ENCODE results near the gene LAMTOR2. TPM values are rescaled to one million over a fixed set of nuclear protein-coding genes. Genes with fewer than 3 reads are reported as not detected.
A peak's percentile ranks its signal among the peaks of the same experiment; 100 is the strongest.

The LAMTOR2 gene
- total and polyA plus RNA-seq, 2 of the 4 experiments (the other 2 are of a cell fraction): 50.0 to 89.0 TPM

DNA sequence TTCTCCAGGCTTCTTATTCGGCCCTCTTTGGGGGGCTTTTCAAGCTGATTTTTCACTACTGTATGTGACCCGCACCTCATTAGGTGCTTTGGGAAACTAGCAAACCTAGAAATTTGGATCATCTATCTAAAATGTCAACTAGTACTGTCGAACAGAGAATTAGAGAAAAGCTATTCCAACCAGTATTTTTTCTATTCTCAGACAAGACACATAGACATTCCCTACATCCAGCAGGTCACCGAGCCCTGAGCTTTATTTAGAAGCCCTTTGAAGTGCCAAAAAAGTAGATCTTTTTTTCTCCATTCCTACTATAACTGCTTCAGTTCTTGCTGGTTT, 33.5 kb upstream of the LAMTOR2 start:
- H2AK5ac ChIP-seq (ENCODE audit: low read depth, low read length): no peak overlapping the region
- no peak overlapping the region for H2BK5ac ChIP-seq (ENCODE audit: low read depth, low read length, poor library complexity, severe bottlenecking)
- H4K20me1 ChIP-seq (ENCODE audit: insufficient read depth, low read length): no peaks in the 10 kb centered on the region
- H3K56ac ChIP-seq (ENCODE audit: extremely low read depth, insufficient read depth, low read length): no peak overlapping the region
- no peak overlapping the region for H2AK9ac ChIP-seq (replicated peaks; ENCODE audit: low read depth, low read length, poor library complexity)
- dilution Hi-C loops (cut with HindIII; ENCODE audit: low sequenced_read_pairs, unreplicated experiment) (no loop called here), intact Hi-C loops (cut with micrococcal nuclease) (no loop called here), in situ Hi-C loops (cut with MboI; ENCODE audit: low sequenced_read_pairs) (no loop called here)
- peaks cover 16% of the 10 kb centered on the region for H3K36me3 ChIP-seq (ENCODE audit: control insufficient read depth, insufficient read depth, low read length)
- no peak overlapping the region for H2BK120ac ChIP-seq (ENCODE audit: low read depth, low read length)
- H4K8ac ChIP-seq (ENCODE audit: low read depth in 2 of 2, low read length in 2 of 2): peak overlapping the region; percentile 0 to 90; a peak in 3 of 4 replicates
- 0 out of 2 replicates have a peak, but pooled peaks cover 1% of the 10 kb centered on the region for H3K4me1 ChIP-seq (ENCODE audit: control insufficient read depth, insufficient read depth, low read length)
- no TSS peak for BruUV-seq (replicated peaks)
- no peak overlapping the region for H4K5ac ChIP-seq (ENCODE audit: low read depth, low read length)
- no peak overlapping the region for H4K91ac ChIP-seq (ENCODE audit: insufficient read depth, low read depth, low read length)
- no peak overlapping the region for H2BK15ac ChIP-seq (ENCODE audit: low read depth, low read length)
- H3K79me1 ChIP-seq (ENCODE audit: low read depth in 1 of 2, low read length in 2 of 2): peaks cover 10 to 30% of the 10 kb centered on the region in 2 experiments
- ChIA-PET CTCF (interaction anchor here (1.0 kb wide), 1 partner anchor 32 kb away, joined by 5 read pairs; no protein-coding TSS in a partner anchor), POLR2A (ENCODE audit: unreplicated experiment) (interaction anchor here (0.6 kb wide), 1 partner anchor 14 kb away, joined by 6 read pairs; no protein-coding TSS in a partner anchor)
- peak overlapping the region; percentile 87 for H2AFZ ChIP-seq (replicated peaks; ENCODE audit: low read length, poor library complexity)
- WGBS, 2 experiments (ENCODE audit: extremely low coverage in 2 of 2, insufficient read length in 1 of 2): 14% methylated on average over 1 of the region's 4 CpGs; no CpG with 5 or more reads in 1 of the 2 experiments
- H3K27ac ChIP-seq (ENCODE audit: insufficient read depth, low read length): no peak overlapping the region
- peak overlapping the region; percentile 63; the same call in 1 of the 2 replicates for H3K4me3 ChIP-seq (ENCODE audit: insufficient read depth, low read depth, low read length)
- no peaks in the 10 kb centered on the region for H3K27me3 ChIP-seq (ENCODE audit: control insufficient read depth, insufficient read depth, low read length)
- DNase-seq: no peak
- H2BK20ac ChIP-seq (ENCODE audit: low read depth, low read length): no peak overlapping the region
- 0 out of 2 replicates have a peak overlapping the region, but pooled peaks have one; percentile 84 for H3K14ac ChIP-seq (replicated peaks; ENCODE audit: low read depth, low read length)
- H3K4me2 ChIP-seq (ENCODE audit: low read depth, low read length): peak overlapping the region; percentile 76
- no peak overlapping the region for H3K23ac ChIP-seq (ENCODE audit: low read depth, low read length)
- H3K9me3 ChIP-seq (ENCODE audit: control insufficient read depth, insufficient read depth, low read length): no peaks in the 10 kb centered on the region
- H3K9ac ChIP-seq (ENCODE audit: low read depth, low read length): no peak overlapping the region
- H3K4ac ChIP-seq (ENCODE audit: low read depth, low read length): no peak overlapping the region
- ATAC-seq (ENCODE audit: low read depth): no peak
- H3K18ac ChIP-seq (ENCODE audit: low read depth, low read length): no peak overlapping the region
- TF ChIP-seq FOS (IDR thresholded peaks at IDR 0.05; ENCODE audit: low read depth, low read length) (no peak), CEBPB (IDR thresholded peaks at IDR 0.05; ENCODE audit: low read depth, low read length) (no peak), MAFK (IDR thresholded peaks at IDR 0.05; ENCODE audit: low read depth, low read length) (no peak), POLR2A (IDR thresholded peaks at IDR 0.05; ENCODE audit: low read depth, low read length) (no peak), CHD1 (IDR thresholded peaks at IDR 0.05; ENCODE audit: low read depth, low read length) (no peak), MAZ (IDR thresholded peaks at IDR 0.05; ENCODE audit: borderline replicate concordance, low read depth, low read length) (no peak), RCOR1 (IDR thresholded peaks at IDR 0.05; ENCODE audit: insufficient replicate concordance, low read length) (no peak), RAD21 (IDR thresholded peaks at IDR 0.05; ENCODE audit: low read length) (no peak), SMC3 (IDR thresholded peaks at IDR 0.05; ENCODE audit: low read depth, low read length) (no peak), NFE2L2 (IDR thresholded peaks at IDR 0.05; ENCODE audit: low read depth, low read length) (no peak), MXI1 (IDR thresholded peaks at IDR 0.05; ENCODE audit: borderline replicate concordance, low read depth, low read length) (no peak), RFX5 (IDR thresholded peaks at IDR 0.05; ENCODE audit: low read depth, low read length) (no peak), BHLHE40 (IDR thresholded peaks at IDR 0.05; ENCODE audit: low read depth, low read length) (no peak)
- TF ChIP-seq, protein P1, sequence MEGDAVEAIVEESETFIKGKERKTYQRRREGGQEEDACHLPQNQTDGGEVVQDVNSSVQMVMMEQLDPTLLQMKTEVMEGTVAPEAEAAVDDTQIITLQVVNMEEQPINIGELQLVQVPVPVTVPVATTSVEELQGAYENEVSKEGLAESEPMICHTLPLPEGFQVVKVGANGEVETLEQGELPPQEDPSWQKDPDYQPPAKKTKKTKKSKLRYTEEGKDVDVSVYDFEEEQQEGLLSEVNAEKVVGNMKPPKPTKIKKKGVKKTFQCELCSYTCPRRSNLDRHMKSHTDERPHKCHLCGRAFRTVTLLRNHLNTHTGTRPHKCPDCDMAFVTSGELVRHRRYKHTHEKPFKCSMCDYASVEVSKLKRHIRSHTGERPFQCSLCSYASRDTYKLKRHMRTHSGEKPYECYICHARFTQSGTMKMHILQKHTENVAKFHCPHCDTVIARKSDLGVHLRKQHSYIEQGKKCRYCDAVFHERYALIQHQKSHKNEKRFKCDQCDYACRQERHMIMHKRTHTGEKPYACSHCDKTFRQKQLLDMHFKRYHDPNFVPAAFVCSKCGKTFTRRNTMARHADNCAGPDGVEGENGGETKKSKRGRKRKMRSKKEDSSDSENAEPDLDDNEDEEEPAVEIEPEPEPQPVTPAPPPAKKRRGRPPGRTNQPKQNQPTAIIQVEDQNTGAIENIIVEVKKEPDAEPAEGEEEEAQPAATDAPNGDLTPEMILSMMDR (conservative IDR thresholded peaks at IDR 0.05; ENCODE audit: low read depth, low read length): no peak
- TF ChIP-seq, protein P2, sequence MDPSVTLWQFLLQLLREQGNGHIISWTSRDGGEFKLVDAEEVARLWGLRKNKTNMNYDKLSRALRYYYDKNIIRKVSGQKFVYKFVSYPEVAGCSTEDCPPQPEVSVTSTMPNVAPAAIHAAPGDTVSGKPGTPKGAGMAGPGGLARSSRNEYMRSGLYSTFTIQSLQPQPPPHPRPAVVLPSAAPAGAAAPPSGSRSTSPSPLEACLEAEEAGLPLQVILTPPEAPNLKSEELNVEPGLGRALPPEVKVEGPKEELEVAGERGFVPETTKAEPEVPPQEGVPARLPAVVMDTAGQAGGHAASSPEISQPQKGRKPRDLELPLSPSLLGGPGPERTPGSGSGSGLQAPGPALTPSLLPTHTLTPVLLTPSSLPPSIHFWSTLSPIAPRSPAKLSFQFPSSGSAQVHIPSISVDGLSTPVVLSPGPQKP (IDR thresholded peaks at IDR 0.05; ENCODE audit: borderline replicate concordance, low read depth, low read length): no peak
- TF ChIP-seq, protein P3, sequence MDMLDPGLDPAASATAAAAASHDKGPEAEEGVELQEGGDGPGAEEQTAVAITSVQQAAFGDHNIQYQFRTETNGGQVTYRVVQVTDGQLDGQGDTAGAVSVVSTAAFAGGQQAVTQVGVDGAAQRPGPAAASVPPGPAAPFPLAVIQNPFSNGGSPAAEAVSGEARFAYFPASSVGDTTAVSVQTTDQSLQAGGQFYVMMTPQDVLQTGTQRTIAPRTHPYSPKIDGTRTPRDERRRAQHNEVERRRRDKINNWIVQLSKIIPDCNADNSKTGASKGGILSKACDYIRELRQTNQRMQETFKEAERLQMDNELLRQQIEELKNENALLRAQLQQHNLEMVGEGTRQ (IDR thresholded peaks at IDR 0.05; ENCODE audit: low read depth, low read length): no peak
- peaks cover 3% of the 10 kb centered on the region; the same call in 1 of the 2 replicates for H3K9me1 ChIP-seq (ENCODE audit: insufficient read depth, low read length)
